Activated T-helper 2 cell treated with anti-CD3 and anti-CD28 coated beads, Interferon-gamma antibody, Interleukin-2, Interleukin-4, amounts not matched to agents 10 μg/mL and 5 μg/mL and 100 μg/mL, durations not matched to agents 14 hours and 24 hours and 36 hours (primary cell): ENCODE measurements around the gene PLEKHA6. TPM values are rescaled to one million over a fixed set of nuclear protein-coding genes. Genes with fewer than 3 reads are reported as not detected.

Source experiments
- DNase-seq: peaks from one replicate; pipeline ENCODE4 v3.0.0; 2021; ENCODE audit warnings: low spot score
- H3K27ac Mint-ChIP-seq: one replicate; pipeline ENCODE4 v1.8.0; 2021; ENCODE audit warnings: mixed read lengths
- H3K27me3 Mint-ChIP-seq: one replicate; pipeline ENCODE4 v1.8.0; 2021; ENCODE audit warnings: low read depth, mixed read lengths
- H3K36me3 Mint-ChIP-seq: one replicate; pipeline ENCODE4 v1.8.0; 2021; ENCODE audit warnings: low read depth, mixed read lengths
- H3K4me1 Mint-ChIP-seq: one replicate; pipeline ENCODE4 v1.8.0; 2021; ENCODE audit warnings: low read depth, mixed read lengths
- H3K4me3 Mint-ChIP-seq: one replicate; pipeline ENCODE4 v1.8.0; 2021; ENCODE audit warnings: low read depth, mild to moderate bottlenecking, moderate library complexity, mixed read lengths
- H3K9me3 Mint-ChIP-seq: one replicate; pipeline ENCODE4 v1.8.0; 2021; ENCODE audit warnings: mixed read lengths
- intact Hi-C: fragments of 100-400 bp; cut with micrococcal nuclease; formaldehyde crosslinking; loops from one replicate; pipeline ENCODE4 v1.15.1; 2023
- total RNA-seq: library from RNA; stranded (reverse); gene quantifications from 2 replicates; pipeline ENCODE4 v1.2.3, GENCODE V29; 2022

The PLEKHA6 gene
- total RNA-seq, 1 donor from 2014 or later: 0.52 TPM

GRCh38 chr1:204398197-204399125 lies 38.7 kb upstream of the PLEKHA6 start:
- H3K27ac Mint-ChIP-seq: no peak overlapping the region
- DNase-seq: peak; percentile 50
- H3K27me3 Mint-ChIP-seq: no peaks in the 10 kb centered on the region
- H3K36me3 Mint-ChIP-seq: peaks cover 68% of the 10 kb centered on the region
- H3K4me3 Mint-ChIP-seq: no peak overlapping the region
- no peaks in the 10 kb centered on the region for H3K9me3 Mint-ChIP-seq
- intact Hi-C loops: loop anchor here (1.0 to 2.0 kb wide), 2 partner anchors 36 to 236 kb away; no protein-coding TSS in a partner anchor
- H3K4me1 Mint-ChIP-seq: peaks cover 7% of the 10 kb centered on the region

DNA sequence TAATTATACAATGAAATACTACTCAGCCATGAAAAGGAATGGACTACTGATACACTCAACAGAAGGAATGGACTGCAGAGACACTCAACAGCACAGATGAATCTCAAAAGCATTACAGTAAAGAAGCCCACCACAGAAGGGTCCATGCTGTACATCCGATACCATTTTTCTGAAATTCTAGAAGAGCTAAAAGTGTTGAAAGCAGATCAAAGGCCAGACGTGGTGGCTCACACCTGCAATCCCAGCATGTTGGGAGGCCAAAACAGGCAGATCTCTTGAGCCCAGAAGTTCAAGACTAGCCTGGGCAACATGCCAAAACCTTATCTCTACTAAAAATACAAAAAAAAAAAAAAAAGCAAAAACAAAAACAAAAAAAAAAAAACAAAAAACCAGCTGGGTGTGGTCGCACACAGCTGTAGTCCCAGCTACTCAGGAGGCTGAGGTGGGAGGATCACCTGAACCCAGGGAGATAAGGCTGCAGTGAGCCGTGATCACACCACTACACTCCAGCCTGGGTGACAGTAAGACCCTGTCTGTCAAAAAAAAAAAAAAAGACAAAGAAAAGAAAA lies 36.4 kb upstream of the PLEKHA6 start:
- no peak for DNase-seq
- intact Hi-C loops: no loop called here
- H3K4me3 Mint-ChIP-seq: no peak overlapping the region
- no peaks in the 10 kb centered on the region for H3K27me3 Mint-ChIP-seq
- H3K9me3 Mint-ChIP-seq: no peaks in the 10 kb centered on the region
- peaks cover 52% of the 10 kb centered on the region for H3K36me3 Mint-ChIP-seq
- no peak overlapping the region for H3K27ac Mint-ChIP-seq
- peaks cover 7% of the 10 kb centered on the region for H3K4me1 Mint-ChIP-seq

DNA sequence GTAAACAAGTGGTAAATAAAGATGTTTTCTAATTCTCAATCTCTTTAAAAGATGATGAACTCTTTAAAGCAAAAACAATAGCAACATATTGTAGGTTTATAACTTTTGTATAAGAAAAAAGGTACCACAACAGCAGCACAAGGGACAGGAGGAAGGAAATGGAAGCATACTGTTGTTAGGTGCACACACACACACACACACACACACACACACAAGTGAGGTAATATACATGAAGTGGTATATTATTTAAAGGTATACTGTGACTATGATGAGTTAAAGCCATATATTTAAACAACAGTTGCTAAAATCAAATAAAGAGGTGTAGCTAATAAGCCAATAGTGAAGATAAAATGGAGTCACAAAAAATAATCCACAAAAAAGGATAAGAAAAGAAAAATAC lies 31.9 kb upstream of the PLEKHA6 start:
- Mint-ChIP-seq H3K9me3 (no peaks in the 10 kb centered on the region), H3K4me3 (no peak overlapping the region), H3K27me3 (no peaks in the 10 kb centered on the region), H3K27ac (no peak overlapping the region), H3K4me1 (no peaks in the 10 kb centered on the region), H3K36me3 (peaks cover 20% of the 10 kb centered on the region)
- intact Hi-C loops: no loop called here
- no peak for DNase-seq

- DNase-seq: no peak
- Mint-ChIP-seq H3K4me1 (no peaks in the 10 kb centered on the region), H3K9me3 (no peaks in the 10 kb centered on the region), H3K4me3 (no peak overlapping the region), H3K36me3 (peaks cover 14% of the 10 kb centered on the region), H3K27ac (no peak overlapping the region), H3K27me3 (no peaks in the 10 kb centered on the region)
- intact Hi-C loops: no loop called here
Observed at GRCh38 chr1:204390751-204391466, 31.2 kb upstream of the PLEKHA6 start.

GRCh38 chr1:204385727-204386126 lies 26.0 kb upstream of the PLEKHA6 start:
- no peaks in the 10 kb centered on the region for H3K9me3 Mint-ChIP-seq
- intact Hi-C loops: no loop called here
- no peak overlapping the region for H3K4me3 Mint-ChIP-seq
- H3K27me3 Mint-ChIP-seq: peaks cover 4% of the 10 kb centered on the region
- H3K36me3 Mint-ChIP-seq: no peaks in the 10 kb centered on the region
- no peak overlapping the region for H3K27ac Mint-ChIP-seq
- no peak for DNase-seq
- peaks cover 2% of the 10 kb centered on the region for H3K4me1 Mint-ChIP-seq

DNA sequence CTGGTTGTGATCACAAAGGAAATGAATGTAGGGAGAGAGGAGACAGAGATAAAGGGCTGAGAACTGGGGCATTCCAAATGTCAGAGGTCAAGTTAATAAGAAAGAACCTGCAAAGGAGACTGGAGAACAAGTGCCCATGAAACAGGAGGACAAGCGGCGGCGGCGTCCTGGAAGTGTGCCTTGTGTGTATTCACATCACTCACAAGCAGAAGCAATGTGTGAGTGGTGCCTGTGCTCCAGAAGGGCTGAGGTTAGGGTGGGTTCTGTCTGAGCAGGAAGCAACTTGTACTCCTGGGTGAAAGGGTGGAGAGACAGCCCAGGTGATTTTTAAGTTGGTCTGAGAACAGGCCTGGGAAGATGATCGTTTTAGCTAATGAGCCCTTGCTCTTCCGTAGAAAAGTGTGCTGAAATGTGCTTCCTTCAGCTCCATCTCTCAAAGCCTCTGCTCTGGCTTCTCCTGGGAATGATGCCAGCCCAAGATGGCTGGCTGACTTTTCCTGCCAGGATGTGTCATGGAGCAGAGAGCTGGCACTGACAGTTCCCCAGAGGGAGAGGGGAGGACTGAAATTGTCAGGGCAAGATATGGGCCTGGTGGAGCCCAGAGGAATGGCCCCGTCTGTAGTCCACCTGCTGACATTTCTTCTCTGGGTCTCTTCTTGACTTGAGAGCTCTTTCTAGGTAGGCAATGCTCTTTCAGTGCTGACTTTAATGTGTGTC lies 25.1 kb upstream of the PLEKHA6 start:
- Mint-ChIP-seq H3K4me3 (no peak overlapping the region), H3K36me3 (no peaks in the 10 kb centered on the region), H3K4me1 (peaks cover 2% of the 10 kb centered on the region), H3K9me3 (no peaks in the 10 kb centered on the region), H3K27ac (no peak overlapping the region), H3K27me3 (peaks cover 14% of the 10 kb centered on the region)
- DNase-seq: no peak
- intact Hi-C loops: no loop called here

- H3K27me3 Mint-ChIP-seq: peaks cover 24% of the 10 kb centered on the region
Observed at GRCh38 chr1:204383163-204383904, 23.6 kb upstream of the PLEKHA6 start.

DNA sequence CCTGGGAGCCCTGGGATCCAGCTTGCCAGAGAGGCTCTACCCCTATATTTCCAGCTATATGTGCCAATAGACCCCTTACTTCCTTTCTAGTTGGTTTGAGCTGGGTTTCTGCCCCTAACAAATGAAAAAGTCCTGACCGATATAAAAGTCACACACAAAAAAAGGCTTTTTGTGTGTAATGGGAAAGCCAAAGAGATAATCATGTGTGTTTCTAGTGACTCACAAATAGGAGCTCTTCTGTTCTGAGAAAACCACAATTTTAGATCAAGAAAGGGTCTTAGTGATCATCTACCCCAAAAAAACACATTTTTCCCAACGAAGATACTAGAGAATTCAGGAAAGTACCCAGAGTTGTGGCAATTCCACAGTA lies 23.0 kb upstream of the PLEKHA6 start:
- no peaks in the 10 kb centered on the region for H3K36me3 Mint-ChIP-seq
- no peaks in the 10 kb centered on the region for H3K9me3 Mint-ChIP-seq
- intact Hi-C loops: no loop called here
- DNase-seq: no peak
- no peak overlapping the region for H3K27ac Mint-ChIP-seq
- H3K4me3 Mint-ChIP-seq: no peak overlapping the region
- H3K4me1 Mint-ChIP-seq: peaks cover 8% of the 10 kb centered on the region
- peaks cover 31% of the 10 kb centered on the region for H3K27me3 Mint-ChIP-seq

More at GRCh38 chr1:204383163-204383904, 23.6 kb upstream of the PLEKHA6 start:
- DNase-seq: no peak
- Mint-ChIP-seq H3K27ac (no peak overlapping the region), H3K4me1 (peaks cover 2% of the 10 kb centered on the region), H3K36me3 (no peaks in the 10 kb centered on the region), H3K4me3 (no peak overlapping the region), H3K9me3 (no peaks in the 10 kb centered on the region)
- intact Hi-C loops: no loop called here

DNA sequence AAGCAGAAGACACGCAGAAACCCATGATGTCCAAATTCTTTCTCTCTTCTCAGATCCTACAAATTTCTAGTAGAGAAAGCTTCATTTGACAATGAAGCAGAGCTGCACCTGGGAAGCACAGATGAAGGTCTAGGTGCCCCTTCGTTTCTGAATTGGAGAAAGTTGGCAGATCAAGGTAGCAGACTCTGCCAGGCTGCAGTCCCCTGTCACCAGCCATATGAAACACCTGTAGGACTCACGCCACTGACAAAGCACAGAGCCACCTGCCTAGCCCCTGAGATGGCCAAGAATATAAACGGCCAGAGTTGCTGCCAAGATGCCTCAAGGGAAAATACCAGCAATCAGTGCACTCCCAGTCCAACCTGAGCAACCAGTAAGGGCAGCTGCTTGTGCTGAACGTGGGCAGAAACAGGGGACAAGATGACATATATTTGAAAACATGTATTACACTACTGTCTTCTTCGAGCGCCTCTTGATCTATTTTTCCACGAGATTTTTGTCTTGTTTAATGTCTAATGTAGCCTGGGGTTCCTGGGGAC lies 20.6 kb upstream of the PLEKHA6 start:
- intact Hi-C loops: no loop called here
- DNase-seq: no peak
- H3K36me3 Mint-ChIP-seq: no peaks in the 10 kb centered on the region

GRCh38 chr1:204377800-204378668 lies 18.3 kb upstream of the PLEKHA6 start:
- Mint-ChIP-seq H3K9me3 (no peaks in the 10 kb centered on the region), H3K27me3 (peaks cover 37% of the 10 kb centered on the region), H3K36me3 (no peaks in the 10 kb centered on the region), H3K4me1 (peaks cover 8% of the 10 kb centered on the region), H3K4me3 (peak overlapping the region; percentile 81), H3K27ac (no peak overlapping the region)
- peak; percentile 26 for DNase-seq
- intact Hi-C loops: no loop called here

More for the DNA sequence above, 20.6 kb upstream of the PLEKHA6 start:
- Mint-ChIP-seq H3K9me3 (no peaks in the 10 kb centered on the region), H3K4me3 (no peak overlapping the region), H3K27me3 (peaks cover 37% of the 10 kb centered on the region), H3K4me1 (peaks cover 8% of the 10 kb centered on the region), H3K27ac (no peak overlapping the region)
